Neuronal stem cell (in vitro differentiated cells): ENCODE results near the gene KCNQ1.

Experiments used
- DNase-seq: peaks from one replicate; pipeline ENCODE4 v3.0.0-alpha.2; 2013; ENCODE audit warnings: low spot score
- H2AFZ ChIP-seq: one replicate; pipeline ENCODE4 v1.6.1; 2013; ENCODE audit warnings: mild to moderate bottlenecking, low read length, inconsistent platforms
- H2AK5ac ChIP-seq: 2 replicates; pipeline ENCODE4 v1.6.1; 2013; ENCODE audit warnings: low read depth, mild to moderate bottlenecking, inconsistent platforms, low read length, moderate library complexity, mixed read lengths
- H2BK120ac ChIP-seq: 2 replicates; pipeline ENCODE4 v1.6.1; 2013; ENCODE audit warnings: low read depth, mild to moderate bottlenecking, inconsistent platforms, low read length, moderate library complexity, mixed read lengths
- H2BK12ac ChIP-seq: one replicate; pipeline ENCODE4 v1.6.1; 2013; ENCODE audit warnings: low read length, inconsistent platforms
- H2BK15ac ChIP-seq: 2 replicates; pipeline ENCODE4 v1.6.1; 2013; ENCODE audit warnings: mild to moderate bottlenecking, low read length, inconsistent platforms, mixed read lengths
- H2BK5ac ChIP-seq: one replicate; pipeline ENCODE4 v1.6.1; 2013; ENCODE audit warnings: inconsistent platforms, mild to moderate bottlenecking, low read length, moderate library complexity
- H3K14ac ChIP-seq: one replicate; pipeline ENCODE4 v1.6.1; 2013; ENCODE audit warnings: low read length, inconsistent platforms
- H3K18ac ChIP-seq: 2 replicates; pipeline ENCODE4 v1.6.1; 2013; ENCODE audit warnings: low read length, inconsistent platforms
- H3K23ac ChIP-seq: 2 replicates; pipeline ENCODE4 v1.6.1; 2013; ENCODE audit warnings: low read depth, mild to moderate bottlenecking, mixed read lengths, low read length, inconsistent platforms; ENCODE audit not compliant: poor library complexity
- H3K27ac ChIP-seq: replicated peaks from 3 replicates; pipeline ENCODE4 v1.5.1; 2013; ENCODE audit warnings: low read length, inconsistent platforms
- H3K27me3 ChIP-seq, 3 experiments: 2 replicates each; pipeline ENCODE4 v1.6.1; 2013; ENCODE audit warnings: low read length in 3 of 3, mild to moderate bottlenecking in 2 of 3, inconsistent platforms in 1 of 3, low read depth in 1 of 3, mixed read lengths in 1 of 3, moderate library complexity in 1 of 3; ENCODE audit not compliant: control insufficient read depth in 3 of 3, insufficient read depth in 3 of 3
- H3K36me3 ChIP-seq, 2 donors: replicated peaks in 1 of 2; 2 replicates each; pipeline ENCODE4 v1.6.1; 2013; ENCODE audit warnings: low read length in 2 of 2; ENCODE audit not compliant: control insufficient read depth in 2 of 2, insufficient read depth in 2 of 2
- H3K4ac ChIP-seq: 2 replicates; pipeline ENCODE4 v1.6.1; 2013; ENCODE audit warnings: inconsistent platforms, mild to moderate bottlenecking, low read length, moderate library complexity
- H3K4me1 ChIP-seq, 2 donors: 1 replicate in 1 of 2; 2 replicates in 1 of 2; pipeline ENCODE4 v1.6.1; 2013; ENCODE audit warnings: low read length in 2 of 2, low read depth in 1 of 2; ENCODE audit not compliant: control insufficient read depth in 2 of 2, insufficient read depth in 1 of 2
- H3K4me2 ChIP-seq: one replicate; pipeline ENCODE4 v1.6.1; 2013; ENCODE audit warnings: mild to moderate bottlenecking, low read length, inconsistent platforms; ENCODE audit not compliant: insufficient read depth, poor library complexity, severe bottlenecking
- H3K4me3 ChIP-seq, 2 donors: 2 replicates each; pipeline ENCODE4 v1.5.1; 2013; ENCODE audit warnings: low read length in 2 of 2, mild to moderate bottlenecking in 2 of 2, inconsistent platforms in 1 of 2, moderate library complexity in 1 of 2
- H3K79me1 ChIP-seq: one replicate; pipeline ENCODE4 v1.6.1; 2013; ENCODE audit warnings: low read depth, mild to moderate bottlenecking, inconsistent platforms, low read length, moderate library complexity
- H3K9ac ChIP-seq: one replicate; pipeline ENCODE4 v1.6.1; 2013; ENCODE audit warnings: mild to moderate bottlenecking, low read depth, low read length, inconsistent platforms; ENCODE audit not compliant: poor library complexity
- H3K9me3 ChIP-seq, 2 donors: replicated peaks in 1 of 2; 2 replicates each; pipeline versions ENCODE3 to v1.6.1; 2013; ENCODE audit warnings: low read length in 2 of 2, mild to moderate bottlenecking in 2 of 2, inconsistent platforms in 1 of 2, low read depth in 1 of 2, mixed read lengths in 1 of 2, moderate library complexity in 1 of 2; ENCODE audit not compliant: control insufficient read depth in 2 of 2, insufficient read depth in 1 of 2
- H4K8ac ChIP-seq: one replicate; pipeline ENCODE4 v1.6.1; 2013; ENCODE audit warnings: low read depth, mild to moderate bottlenecking, inconsistent platforms, low read length, moderate library complexity
- H4K91ac ChIP-seq: one replicate; pipeline ENCODE4 v1.6.1; 2013; ENCODE audit warnings: low read length, low read depth, mild to moderate bottlenecking, inconsistent platforms; ENCODE audit not compliant: poor library complexity
- WGBS, 2 donors: extraction: QIAGEN DNeasy Blood & Tissue Kit; methylation state at CpG; one replicate each; pipeline ENCODE4 v1.1.7; 2013; ENCODE audit warnings: missing lambda C conversion rate in 2 of 2, mixed read lengths in 1 of 2; ENCODE audit not compliant: insufficient read length in 2 of 2, insufficient replicate concordance in 1 of 2; ENCODE audit errors: extremely low coverage in 2 of 2; 5-methylcytosine and 5-hydroxymethylcytosine counted together

The KCNQ1 gene

DNA sequence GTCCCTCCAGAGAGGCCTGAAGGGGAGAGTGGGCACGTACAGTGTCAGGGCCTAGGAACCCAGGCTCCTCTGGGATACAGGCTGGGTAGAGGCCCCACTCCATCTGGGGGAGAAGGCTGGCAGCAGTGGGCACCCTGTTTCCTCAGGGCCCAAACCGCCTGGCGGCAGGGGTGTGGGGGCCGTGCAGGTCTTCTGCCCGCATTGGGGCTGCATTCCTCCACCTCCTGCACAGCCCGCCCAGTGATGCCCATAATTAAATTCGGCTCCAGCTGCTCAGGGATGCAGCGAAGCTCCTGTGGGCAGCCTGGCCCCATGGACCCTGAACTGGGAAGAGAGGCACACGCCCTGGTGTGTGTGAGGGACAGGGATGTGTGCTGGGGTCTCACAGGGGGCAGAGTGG, 219.6 kb downstream of the KCNQ1 start:
- Histone ChIP-seq H2AK5ac (no peak overlapping the region), H3K27me3 (no peaks in the 10 kb centered on the region), H4K91ac (no peak overlapping the region), H2BK5ac (no peak overlapping the region), H3K23ac (peak overlapping the region; percentile 78), H3K36me3 (peaks cover 2 to 11% of the 10 kb centered on the region in 2 donors), H3K79me1 (no peaks in the 10 kb centered on the region), H3K18ac (no peak overlapping the region), H3K4ac (no peak overlapping the region), H3K4me2 (no peak overlapping the region), H2BK15ac (no peak overlapping the region), H2AFZ (no peak overlapping the region), H2BK120ac (peak overlapping the region; percentile 26), H3K14ac (no peak overlapping the region), H3K9me3 (peaks cover 21 to 26% of the 10 kb centered on the region in 2 donors), H4K8ac (no peak overlapping the region), H3K4me3 (no peak overlapping the region), H3K27ac (no peak overlapping the region), H3K9ac (no peak overlapping the region), H3K4me1 (no peaks in the 10 kb centered on the region), H2BK12ac (no peak overlapping the region)
- no CpG with 5 or more reads among the region's 9 CpGs for WGBS, 2 donors
- no peak for DNase-seq

GRCh38 chr11:2664791-2665525, 220.2 kb downstream of the KCNQ1 start:
- Histone ChIP-seq H3K36me3 (peaks cover 2 to 11% of the 10 kb centered on the region in 2 donors), H3K18ac (no peak overlapping the region), H2BK5ac (no peak overlapping the region), H2BK12ac (no peak overlapping the region), H3K4me2 (no peak overlapping the region), H2BK120ac (no peak overlapping the region), H3K23ac (no peak overlapping the region), H3K14ac (no peak overlapping the region), H4K91ac (no peak overlapping the region), H2AFZ (no peak overlapping the region), H3K4me1 (no peaks in the 10 kb centered on the region), H3K4ac (no peak overlapping the region), H3K27me3 (no peaks in the 10 kb centered on the region), H3K4me3 (no peak overlapping the region), H3K27ac (no peak overlapping the region), H3K9me3 (peaks cover 21% of the 10 kb centered on the region in 2 donors), H2AK5ac (no peak overlapping the region), H3K9ac (no peak overlapping the region), H2BK15ac (no peak overlapping the region), H3K79me1 (no peaks in the 10 kb centered on the region), H4K8ac (no peak overlapping the region)
- WGBS, 2 donors: no CpG with 5 or more reads among the region's 14 CpGs
- no peak for DNase-seq

DNA sequence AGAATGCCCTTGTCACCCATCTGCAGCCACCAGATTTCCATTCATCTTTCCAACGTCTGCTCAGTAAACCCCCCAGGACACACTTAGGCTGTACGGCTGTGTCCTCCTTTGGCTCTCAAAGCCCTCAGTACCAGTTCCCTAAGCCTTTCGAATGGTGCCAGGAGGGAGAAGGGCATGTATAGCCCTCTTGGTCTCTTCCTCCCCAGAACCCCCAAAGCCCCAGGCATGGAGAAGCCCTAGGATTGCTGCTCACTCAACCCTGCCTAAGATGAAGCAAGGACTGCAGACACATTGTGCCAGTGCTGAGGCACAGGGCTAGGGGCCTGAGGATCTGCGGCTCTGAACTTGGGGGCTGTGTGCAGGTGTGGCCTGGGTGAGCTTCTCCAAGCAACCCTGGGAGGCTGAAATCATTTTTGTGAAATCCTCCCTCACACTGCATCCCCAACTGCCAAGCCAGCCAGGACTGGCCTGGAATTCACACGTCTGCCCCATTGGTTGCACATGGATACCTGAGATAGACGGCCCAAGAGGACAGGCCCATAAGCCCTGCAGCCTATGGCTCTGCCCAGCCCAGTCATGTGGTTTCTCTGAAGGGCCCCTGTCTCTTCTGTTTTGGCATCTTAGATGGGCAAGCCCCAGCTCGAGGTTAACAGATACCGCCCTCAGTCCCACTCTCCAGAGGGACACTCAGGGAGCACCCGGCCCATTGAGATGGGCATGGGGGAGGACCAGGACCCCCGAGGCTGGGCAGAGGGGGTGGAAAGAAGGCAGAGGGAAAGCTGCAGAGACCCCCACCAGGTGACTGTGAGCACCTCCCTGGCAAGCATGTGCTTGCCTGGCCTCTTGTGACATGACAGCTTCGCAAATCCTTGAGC, 221.0 kb downstream of the KCNQ1 start:
- no peak overlapping the region for H3K27ac ChIP-seq

GRCh38 chr11:2666401-2666741, 221.6 kb downstream of the KCNQ1 start:
- no peaks in the 10 kb centered on the region for H3K27me3 ChIP-seq
- DNase-seq: no peak
- H3K4me2 ChIP-seq: no peak overlapping the region
- H2BK5ac ChIP-seq: no peak overlapping the region
- H3K4ac ChIP-seq: no peak overlapping the region
- H2BK12ac ChIP-seq: no peak overlapping the region
- no peak overlapping the region for H2AFZ ChIP-seq
- no CpG with 5 or more reads among the region's 6 CpGs for WGBS, 2 donors
- H3K9me3 ChIP-seq: peaks cover 9 to 14% of the 10 kb centered on the region in 2 donors
- H4K8ac ChIP-seq: no peak overlapping the region
- no peak overlapping the region for H3K9ac ChIP-seq
- no peak overlapping the region for H3K14ac ChIP-seq
- no peak overlapping the region for H3K27ac ChIP-seq
- no peak overlapping the region for H3K4me3 ChIP-seq
- no peaks in the 10 kb centered on the region for H3K4me1 ChIP-seq
- H3K18ac ChIP-seq: no peak overlapping the region
- no peak overlapping the region for H2BK120ac ChIP-seq
- H3K23ac ChIP-seq: peak overlapping the region; percentile 77
- no peak overlapping the region for H2BK15ac ChIP-seq
- H3K79me1 ChIP-seq: no peaks in the 10 kb centered on the region
- no peak overlapping the region for H2AK5ac ChIP-seq
- no peak overlapping the region for H4K91ac ChIP-seq
- H3K36me3 ChIP-seq: peaks cover 2 to 11% of the 10 kb centered on the region in 2 donors

More for the DNA sequence above, 221.0 kb downstream of the KCNQ1 start:
- no peak overlapping the region for H2BK15ac ChIP-seq
- H3K14ac ChIP-seq: no peak overlapping the region
- H3K18ac ChIP-seq: no peak overlapping the region
- no peak overlapping the region for H2BK12ac ChIP-seq
- no peak overlapping the region for H2AK5ac ChIP-seq
- no peak overlapping the region for H3K9ac ChIP-seq
- no peak overlapping the region for H2AFZ ChIP-seq
- H3K4me2 ChIP-seq: no peak overlapping the region
- H4K8ac ChIP-seq: no peak overlapping the region
- peaks cover 14 to 19% of the 10 kb centered on the region in 2 donors for H3K9me3 ChIP-seq
- H3K27me3 ChIP-seq: no peaks in the 10 kb centered on the region
- H2BK5ac ChIP-seq: no peak overlapping the region
- no peak overlapping the region for H3K23ac ChIP-seq
- H3K79me1 ChIP-seq: no peaks in the 10 kb centered on the region
- no peak overlapping the region for H2BK120ac ChIP-seq
- no peak overlapping the region for H3K4ac ChIP-seq
- no peaks in the 10 kb centered on the region for H3K4me1 ChIP-seq
- no peak overlapping the region for H4K91ac ChIP-seq
- no peak for DNase-seq
- WGBS, 2 donors: no CpG with 5 or more reads among the region's 11 CpGs
- no peak overlapping the region for H3K4me3 ChIP-seq
- H3K36me3 ChIP-seq: peaks cover 2 to 11% of the 10 kb centered on the region in 2 donors
